ENCODE measurements around the gene DHRS9.
A peak's percentile ranks its signal among the peaks of the same experiment; 100 is the strongest.
"Not testable (repeated sequence)": the region's sequence is repeated elsewhere in the genome, so short reads cannot be mapped to it uniquely, and the experiment has no call there.

DHRS9 gene

GRCh38 chr2:169095621-169096105 is 26.3 kb downstream of the DHRS9 start:
- no peak for DNase-seq

DNA sequence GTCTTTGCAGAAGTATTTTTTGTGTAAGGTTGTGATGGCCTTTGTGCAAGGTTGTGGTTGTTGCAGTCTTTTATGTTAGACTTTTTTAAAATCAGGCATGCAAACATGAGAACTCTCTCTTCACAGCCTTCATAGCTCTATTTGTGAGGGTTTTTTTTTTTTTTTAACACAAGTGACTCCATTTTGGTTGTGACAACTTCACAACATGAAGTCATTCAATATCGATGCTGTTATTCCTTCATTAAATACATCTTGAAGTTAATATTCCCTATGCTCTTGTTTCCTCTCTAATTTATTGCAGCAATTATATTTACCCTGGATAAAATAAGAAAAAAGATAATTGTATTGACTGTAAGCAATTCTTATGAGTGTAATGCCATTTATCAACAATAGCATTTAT is 35.5 kb downstream of the DHRS9 start:
- DNase-seq: no peak

DNA sequence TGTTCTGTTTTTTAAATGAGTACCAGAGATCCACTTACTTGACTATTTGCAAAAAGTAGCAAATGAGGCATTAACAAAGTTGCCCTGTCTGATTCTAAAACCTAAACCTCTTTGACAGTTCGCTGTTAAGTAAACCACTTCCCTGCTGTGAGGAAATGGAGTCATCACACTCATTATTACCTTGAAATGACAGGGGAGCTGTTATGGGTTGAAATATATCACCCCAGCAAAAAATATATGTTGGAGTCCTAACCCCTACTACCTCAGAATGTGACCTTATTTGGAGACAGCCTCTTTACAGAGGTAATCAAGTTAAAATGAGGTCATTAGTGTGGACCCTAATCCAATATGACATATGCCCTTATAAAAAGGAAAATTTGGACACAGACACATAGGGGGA is 36.1 kb downstream of the DHRS9 start:
- DNase-seq: no peak

DNA sequence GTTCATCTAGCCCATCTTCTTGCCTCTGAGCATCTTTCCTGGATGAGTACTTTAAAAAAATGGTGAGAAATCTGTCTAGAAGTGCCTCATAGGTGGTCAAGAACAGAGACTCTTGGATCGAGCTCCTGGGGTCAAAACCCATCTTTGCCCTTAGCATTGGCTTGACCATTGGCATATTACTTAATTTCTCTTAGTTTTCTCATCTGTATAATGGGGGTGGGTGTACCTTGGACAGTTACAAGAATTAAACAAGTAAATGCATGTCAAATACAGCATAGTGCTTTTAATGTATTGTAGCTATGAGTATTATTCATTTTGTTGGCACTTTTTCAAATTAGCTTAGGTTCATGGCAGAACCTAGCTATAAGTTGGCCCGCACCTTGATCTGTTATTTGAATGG is 36.8 kb downstream of the DHRS9 start:
- no peak for DNase-seq

DNA sequence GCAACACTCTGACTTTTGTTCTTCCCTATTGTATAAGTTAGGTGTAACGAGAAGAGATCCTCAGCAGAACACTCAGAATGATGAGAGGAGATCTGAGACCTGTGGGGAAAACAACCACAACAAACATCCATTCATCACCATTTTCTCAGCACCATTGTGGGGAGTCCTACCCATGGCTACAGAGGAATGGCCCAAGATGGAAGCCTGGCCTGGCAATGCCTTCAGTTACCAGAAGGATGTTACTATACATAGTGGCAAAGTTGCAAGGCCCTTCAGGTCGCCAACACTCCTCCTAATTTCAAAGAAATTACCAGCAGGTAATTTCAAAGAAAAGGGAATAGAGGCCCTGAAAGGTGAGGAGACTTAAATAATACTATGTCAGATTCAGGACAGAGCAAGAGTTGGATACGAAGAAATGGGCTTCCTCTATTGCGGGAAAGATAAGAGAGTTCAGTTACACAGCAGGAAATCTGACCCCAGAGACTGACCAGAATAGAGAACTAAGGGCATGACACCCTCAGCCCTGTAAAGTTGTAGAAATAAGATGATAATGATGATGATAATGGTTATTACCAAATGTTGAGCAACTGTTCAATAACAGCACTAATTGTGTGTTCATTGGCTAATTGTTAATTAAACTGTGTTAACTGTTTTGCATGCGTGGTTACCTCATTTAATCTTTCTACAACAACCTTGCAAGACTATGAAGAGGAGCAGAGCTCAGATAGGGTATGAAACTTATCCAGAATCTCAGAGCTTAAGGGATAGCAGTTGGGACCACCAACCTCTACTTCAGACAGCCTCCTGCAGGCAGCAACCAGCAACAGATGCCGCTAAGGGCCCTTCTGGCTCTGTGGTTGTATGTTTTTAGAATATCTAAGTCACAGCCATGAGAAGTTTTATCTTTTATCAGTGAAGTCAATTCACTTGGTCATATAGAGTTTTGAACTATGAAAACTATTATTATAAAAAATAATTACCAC is 37.5 kb downstream of the DHRS9 start:
- DNase-seq: no peak

GRCh38 chr2:169107645-169108044 is 38.3 kb downstream of the DHRS9 start:
- DNase-seq: no peak

DNA sequence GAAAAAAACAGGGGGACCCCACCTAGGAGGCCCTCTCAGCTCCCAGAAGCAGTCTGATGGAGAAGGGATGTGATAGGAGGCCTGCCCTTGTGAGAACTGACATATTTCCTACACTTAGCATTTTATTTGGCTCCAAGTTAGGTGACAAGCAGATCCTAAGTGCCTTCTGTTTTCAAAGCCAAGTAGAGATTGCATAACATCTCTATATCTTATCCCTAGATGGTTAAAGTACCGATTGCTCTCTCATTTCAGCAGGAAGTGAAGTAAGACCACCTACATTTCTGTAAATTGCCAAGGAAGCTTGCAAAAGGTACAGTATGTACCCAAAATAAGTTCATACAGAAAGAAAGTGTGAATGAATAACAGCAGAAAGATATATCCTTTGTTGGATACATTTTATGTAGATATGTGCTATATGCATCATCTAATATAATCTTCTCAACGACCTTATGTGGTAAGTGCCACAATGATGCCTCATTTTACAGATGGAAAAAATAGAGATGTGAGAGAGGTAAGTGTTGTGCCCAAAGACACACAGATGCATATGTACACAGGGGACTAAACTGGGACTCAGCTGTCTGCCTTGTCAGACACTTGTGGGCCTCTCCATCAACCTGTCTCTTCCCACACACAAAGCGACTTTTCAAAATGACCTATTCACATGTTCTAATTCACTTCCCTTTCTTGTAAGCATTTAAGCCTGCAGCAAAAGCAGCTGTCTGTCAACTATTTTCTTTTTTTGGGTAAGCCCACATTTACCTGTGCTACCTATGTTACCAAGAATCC is 38.9 kb downstream of the DHRS9 start:
- DNase-seq: no peak

GRCh38 chr2:169109502-169110409 is 40.4 kb downstream of the DHRS9 start:
- peak; percentile 92 for DNase-seq

DNA sequence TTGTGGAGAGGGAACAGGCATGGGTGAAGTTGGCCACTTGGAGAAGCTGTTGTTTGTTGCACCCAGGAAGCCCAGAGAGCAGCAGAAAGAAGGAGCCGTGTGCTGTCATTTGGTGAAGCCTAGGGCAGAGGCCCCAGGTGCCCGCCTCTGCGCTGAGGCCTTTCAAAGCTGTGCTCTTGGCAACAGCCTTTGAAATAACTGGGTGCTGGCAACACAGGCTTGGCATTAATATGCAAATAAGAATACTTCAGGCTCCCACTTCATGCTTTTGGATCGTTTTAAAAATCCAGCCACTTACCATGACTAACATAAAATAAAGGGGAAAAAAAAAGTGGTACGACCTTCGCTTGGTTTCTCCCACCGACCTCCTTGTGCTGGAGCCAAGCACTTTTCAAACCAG is 41.1 kb downstream of the DHRS9 start:
- no peak for DNase-seq

GRCh38 chr2:169110916-169111315 is 41.6 kb downstream of the DHRS9 start:
- peak; percentile 62 for DNase-seq

- peak; percentile 15 for DNase-seq
Observed at GRCh38 chr2:169112841-169113240, 43.5 kb downstream of the DHRS9 start.

GRCh38 chr2:169114056-169114455 is 44.7 kb downstream of the DHRS9 start:
- no peak for DNase-seq

DNA sequence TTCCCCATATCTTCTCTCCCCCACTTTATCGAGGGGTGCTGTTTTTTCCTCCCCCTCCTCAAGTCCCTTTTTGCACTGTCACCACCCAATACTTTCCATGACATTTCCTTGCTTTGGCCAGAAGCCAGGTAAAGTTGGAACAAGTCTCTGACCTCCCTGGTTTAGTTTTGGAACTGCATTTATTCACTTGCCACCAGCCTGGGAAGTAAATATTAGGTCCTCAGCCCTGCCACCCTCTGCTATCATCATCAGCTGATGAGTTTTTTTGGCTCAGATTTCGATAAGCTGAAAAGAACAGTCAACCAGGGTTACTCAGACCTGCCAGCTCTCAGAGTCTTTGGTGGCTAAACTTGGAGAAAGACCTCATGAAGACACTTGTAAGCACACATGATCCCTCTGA is 47.0 kb downstream of the DHRS9 start:
- DNase-seq: no peak

- DNase-seq: no peak
Observed at GRCh38 chr2:169116993-169117392, 47.6 kb downstream of the DHRS9 start.

DNA sequence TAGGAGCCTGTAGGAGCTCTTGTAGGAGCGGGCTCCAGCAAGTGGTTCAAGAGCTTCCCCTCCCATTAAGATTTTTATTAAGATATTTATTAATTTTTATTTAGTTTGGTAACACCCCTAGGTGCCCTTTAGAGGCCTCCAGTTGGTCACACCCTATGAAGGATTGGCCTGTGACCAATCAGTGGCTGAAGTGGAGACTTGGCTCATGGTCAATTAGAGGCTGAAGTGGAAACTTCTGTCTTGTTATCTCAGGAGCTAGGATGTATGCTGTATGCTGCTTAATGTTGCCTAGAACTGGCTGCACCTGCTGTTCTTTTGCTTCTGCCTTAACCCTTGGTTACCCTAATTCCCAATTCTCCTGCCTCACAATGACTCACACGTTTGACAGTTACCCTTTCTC is 48.7 kb downstream of the DHRS9 start:
- DNase-seq: peak; percentile 46

DNA sequence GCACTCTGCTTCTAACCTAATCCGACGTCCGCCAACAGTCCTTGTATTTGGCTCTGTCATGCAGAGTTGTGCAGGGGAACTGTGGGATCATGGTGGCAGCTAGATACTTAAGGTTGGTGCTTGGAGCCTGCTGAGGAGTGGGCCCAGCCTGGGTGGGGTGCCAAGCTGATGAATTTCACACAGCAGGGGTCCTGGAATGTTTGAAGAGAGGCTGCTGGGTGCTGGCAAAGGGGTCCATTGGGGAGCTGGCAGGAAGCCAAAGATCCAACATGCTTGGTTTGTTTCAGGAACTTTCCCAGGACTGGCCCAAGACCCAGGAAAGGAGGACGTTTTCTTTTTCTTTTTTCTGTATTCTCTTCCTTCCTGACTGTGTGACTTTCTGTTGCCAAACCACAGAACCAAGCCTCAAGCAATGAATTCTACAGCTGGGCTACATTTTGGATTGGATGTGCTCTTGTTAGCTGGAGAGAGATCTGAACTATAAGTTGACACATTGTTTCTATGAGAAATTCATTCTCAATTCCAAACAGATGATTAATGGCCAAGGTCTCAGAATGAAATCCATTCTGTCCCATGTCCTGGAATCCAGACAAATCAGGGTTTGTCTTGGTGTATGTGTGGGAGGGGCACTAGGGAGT is 49.9 kb downstream of the DHRS9 start:
- no peak for DNase-seq

DNA sequence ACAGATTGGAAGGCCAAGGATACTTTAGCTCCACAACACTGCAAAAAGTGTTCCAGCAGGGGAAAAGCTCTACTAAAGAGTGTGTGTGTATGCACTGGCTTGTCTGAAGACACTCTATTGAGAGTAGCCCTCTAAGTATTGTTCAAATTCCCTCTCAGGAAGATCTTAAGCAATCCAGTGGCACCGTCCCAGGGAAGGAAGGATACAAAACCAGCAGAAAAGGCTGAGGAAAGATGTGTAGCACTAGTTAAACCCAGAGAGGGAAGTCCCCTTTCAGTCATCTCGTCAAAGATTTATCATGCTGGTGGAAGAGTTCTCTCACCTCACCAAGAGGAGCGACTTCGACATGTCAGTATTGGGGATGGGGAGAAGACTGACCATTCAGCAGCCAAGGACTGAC is 50.5 kb downstream of the DHRS9 start:
- no peak for DNase-seq

DNA sequence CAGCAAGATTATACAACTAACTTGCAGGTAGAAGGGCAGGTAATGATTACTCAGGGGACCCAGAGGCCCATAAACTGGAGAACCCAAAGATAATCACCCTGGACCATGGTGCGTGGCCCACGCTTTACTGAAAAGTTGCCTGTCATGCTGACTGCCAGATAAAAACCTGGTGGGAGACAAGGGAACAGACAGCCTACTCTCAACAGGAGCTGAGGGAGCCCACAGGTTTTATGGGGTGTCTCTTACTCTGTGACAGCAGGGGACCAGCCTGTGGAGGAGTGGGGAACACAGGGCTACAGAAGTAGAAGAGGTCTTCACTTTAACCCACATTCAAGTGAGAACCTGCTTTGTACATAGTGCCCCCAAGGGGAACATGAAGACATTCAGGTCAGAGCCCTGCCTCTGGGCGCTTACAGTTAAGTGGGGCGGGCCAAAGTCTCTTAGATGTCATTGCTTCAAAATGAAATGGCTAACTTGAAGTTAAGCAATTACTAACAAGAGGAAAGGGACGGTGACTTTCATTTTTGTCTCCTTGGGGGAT is 60.4 kb downstream of the DHRS9 start:
- DNase-seq: no peak

GRCh38 chr2:169131587-169132512 is 62.5 kb downstream of the DHRS9 start:
- peak; percentile 81 for DNase-seq

GRCh38 chr2:169134272-169134671 is 64.9 kb downstream of the DHRS9 start:
- DNase-seq: not testable (repeated sequence)

- DNase-seq: not testable (repeated sequence)
Observed at GRCh38 chr2:169136428-169136827, 67.1 kb downstream of the DHRS9 start.
